ENCODE measurements around the gene GPRC5D.

The GPRC5D gene

GRCh38 chr12:12951504-12951903 lies 466 bp downstream of the GPRC5D start:
- no peak overlapping the region for H3K4me3 ChIP-seq (ENCODE audit: low read depth, low read length)
- no peak for TF ChIP-seq CTCF (IDR thresholded peaks at IDR 0.05; ENCODE audit: borderline replicate concordance, insufficient read depth, low read depth, low read length)

- H3K4me3 ChIP-seq (ENCODE audit: low read depth, low read length) = no peak overlapping the region
Measured at GRCh38 chr12:12947902-12948301, 4.1 kb downstream of the GPRC5D start.

GRCh38 chr12:12946686-12947355 lies 5.1 kb downstream of the GPRC5D start:
- H3K4me3 ChIP-seq (ENCODE audit: low read depth, low read length) = no peak overlapping the region
- no peak for TF ChIP-seq CTCF (IDR thresholded peaks at IDR 0.05; ENCODE audit: borderline replicate concordance, insufficient read depth, low read depth, low read length)

More at GRCh38 chr12:12947902-12948301, 4.1 kb downstream of the GPRC5D start:
- no peak for TF ChIP-seq CTCF (IDR thresholded peaks at IDR 0.05; ENCODE audit: borderline replicate concordance, insufficient read depth, low read depth, low read length)

GRCh38 chr12:12945591-12945990 lies 6.4 kb downstream of the GPRC5D start:
- TF ChIP-seq CTCF (IDR thresholded peaks at IDR 0.05; ENCODE audit: borderline replicate concordance, insufficient read depth, low read depth, low read length) = no peak
- no peak overlapping the region for H3K4me3 ChIP-seq (ENCODE audit: low read depth, low read length)

GRCh38 chr12:12943586-12944260 lies 8.2 kb downstream of the GPRC5D start:
- TF ChIP-seq CTCF (IDR thresholded peaks at IDR 0.05; ENCODE audit: borderline replicate concordance, insufficient read depth, low read depth, low read length) = no peak
- H3K4me3 ChIP-seq (ENCODE audit: low read depth, low read length) = no peak overlapping the region

- TF ChIP-seq CTCF (IDR thresholded peaks at IDR 0.05; ENCODE audit: borderline replicate concordance, insufficient read depth, low read depth, low read length) = no peak
- H3K4me3 ChIP-seq (ENCODE audit: low read depth, low read length) = no peak overlapping the region
Measured at GRCh38 chr12:12941450-12942350, 10.3 kb downstream of the GPRC5D start.
